A673 (cell line): Measurements from ENCODE around the gene SRPK3. TPM values are rescaled to one million over a fixed set of nuclear protein-coding genes. Genes with fewer than 3 reads are reported as not detected.
"Not testable (repeated sequence)": the region's sequence is repeated elsewhere in the genome, so short reads cannot be mapped to it uniquely, and the experiment has no call there.

Source experiments
- BruUV-seq: library from RNA; stranded (reverse); fragments of 400-500 nt; replicated peaks from 2 replicates; lab custom pipeline; 2021; lab: Mats Ljungman, UMichigan
- CTCF ChIA-PET: fragments of 300-600 bp; sonication (Branson Sonifier 250); formaldehyde crosslinking; loops from one replicate; lab custom pipeline; 2022; ENCODE audit warnings: antibody characterized with exemption; lab: Charles Lee
- POLR2A ChIA-PET: fragments of 300-600 bp; sonication (Branson Sonifier 250); formaldehyde crosslinking; loops from one replicate; lab custom pipeline; 2022; ENCODE audit warnings: antibody characterized with exemption; ENCODE audit not compliant: low non-redundant PET; lab: Charles Lee
- DNase-seq: peaks from one replicate; pipeline ENCODE4 v3.0.0-alpha.2; 2015; ENCODE audit warnings: low spot score
- H3K27ac ChIP-seq: fragments of 200-600 bp; sonication (generic); 2 replicates; pipeline ENCODE4 v1.5.1; 2016; ENCODE audit warnings: mixed run types, low read depth, mild to moderate bottlenecking, mixed read lengths, antibody characterized with exemption, low read length; ENCODE audit not compliant: poor library complexity, severe bottlenecking
- H3K27me3 ChIP-seq: fragments of 200-600 bp; sonication (generic); replicated peaks from 2 replicates; pipeline ENCODE4 v1.6.1; 2017; ENCODE audit warnings: mixed run types, low read depth, mild to moderate bottlenecking, mixed read lengths, antibody characterized with exemption, low read length; ENCODE audit not compliant: insufficient read depth, poor library complexity
- H3K36me3 ChIP-seq: fragments of 200-600 bp; sonication (generic); 2 replicates; pipeline ENCODE4 v1.6.1; 2016; ENCODE audit warnings: mixed run types, mild to moderate bottlenecking, mixed read lengths, antibody characterized with exemption, low read length; ENCODE audit not compliant: insufficient read depth, poor library complexity, severe bottlenecking
- H3K4me1 ChIP-seq: fragments of 200-600 bp; sonication (generic); 2 replicates; pipeline ENCODE4 v1.6.1; 2017; ENCODE audit warnings: mixed run types, mild to moderate bottlenecking, mixed read lengths, antibody characterized with exemption, low read length; ENCODE audit not compliant: insufficient read depth, poor library complexity, severe bottlenecking
- H3K4me3 ChIP-seq: fragments of 200-600 bp; sonication (generic); 2 replicates; pipeline ENCODE4 v1.5.1; 2016; ENCODE audit warnings: low read depth, mixed run types, mild to moderate bottlenecking, mixed read lengths, low read length; ENCODE audit not compliant: poor library complexity, severe bottlenecking
- H3K9me3 ChIP-seq: fragments of 200-600 bp; sonication (generic); 2 replicates; pipeline ENCODE4 v1.6.1; 2016; ENCODE audit warnings: mixed run types, low read depth, mild to moderate bottlenecking, mixed read lengths, antibody characterized with exemption, low read length; ENCODE audit not compliant: poor library complexity, severe bottlenecking
- EZH2 ChIP-seq: fragments of 200-600 bp; sonication (generic); IDR thresholded peaks from 2 replicates; pipeline ENCODE4 v1.6.1; 2017; ENCODE audit warnings: borderline replicate concordance, low read depth, mild to moderate bottlenecking, mixed read lengths, antibody characterized with exemption, low read length; ENCODE audit not compliant: poor library complexity, severe bottlenecking
- intact Hi-C: fragments of 100-400 bp; cut with micrococcal nuclease; formaldehyde crosslinking; loops from one replicate; pipeline ENCODE4 v1.10.0; 2022; ENCODE audit not compliant: unreplicated experiment
- total RNA-seq: library from RNA; stranded (reverse); gene quantifications from 2 replicates; pipeline ENCODE4 v1.2.3, GENCODE V29; 2021
- TF ChIP-seq, protein P1 (sequence below): fragments of 300-800, 200-600 bp; sonication (generic); conservative IDR thresholded peaks from 2 replicates; pipeline ENCODE4 v1.5.1; 2017; ENCODE audit warnings: low read depth, mild to moderate bottlenecking, antibody characterized with exemption, low read length, moderate library complexity, mixed read lengths

Gene SRPK3
- total RNA-seq, 1 experiment from 2014 or later: not detected

GRCh38 chrX:153744210-153745066 is 36.4 kb upstream of the SRPK3 start:
- ChIA-PET CTCF (no interaction called here), POLR2A (no interaction called here)
- no peaks in the 10 kb centered on the region for H3K36me3 ChIP-seq
- no peaks in the 10 kb centered on the region for H3K9me3 ChIP-seq
- no peak overlapping the region for H3K27ac ChIP-seq
- peak; percentile 47 for DNase-seq
- H3K27me3 ChIP-seq: no peaks in the 10 kb centered on the region
- TF ChIP-seq EZH2: no peak
- TF ChIP-seq, protein P1, sequence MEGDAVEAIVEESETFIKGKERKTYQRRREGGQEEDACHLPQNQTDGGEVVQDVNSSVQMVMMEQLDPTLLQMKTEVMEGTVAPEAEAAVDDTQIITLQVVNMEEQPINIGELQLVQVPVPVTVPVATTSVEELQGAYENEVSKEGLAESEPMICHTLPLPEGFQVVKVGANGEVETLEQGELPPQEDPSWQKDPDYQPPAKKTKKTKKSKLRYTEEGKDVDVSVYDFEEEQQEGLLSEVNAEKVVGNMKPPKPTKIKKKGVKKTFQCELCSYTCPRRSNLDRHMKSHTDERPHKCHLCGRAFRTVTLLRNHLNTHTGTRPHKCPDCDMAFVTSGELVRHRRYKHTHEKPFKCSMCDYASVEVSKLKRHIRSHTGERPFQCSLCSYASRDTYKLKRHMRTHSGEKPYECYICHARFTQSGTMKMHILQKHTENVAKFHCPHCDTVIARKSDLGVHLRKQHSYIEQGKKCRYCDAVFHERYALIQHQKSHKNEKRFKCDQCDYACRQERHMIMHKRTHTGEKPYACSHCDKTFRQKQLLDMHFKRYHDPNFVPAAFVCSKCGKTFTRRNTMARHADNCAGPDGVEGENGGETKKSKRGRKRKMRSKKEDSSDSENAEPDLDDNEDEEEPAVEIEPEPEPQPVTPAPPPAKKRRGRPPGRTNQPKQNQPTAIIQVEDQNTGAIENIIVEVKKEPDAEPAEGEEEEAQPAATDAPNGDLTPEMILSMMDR: peak; percentile 44; the same call in 1 of the 2 replicates
- H3K4me1 ChIP-seq: no peaks in the 10 kb centered on the region
- no TSS peak for BruUV-seq
- intact Hi-C loops: no loop called here
- H3K4me3 ChIP-seq: peak overlapping the region; percentile 20

DNA sequence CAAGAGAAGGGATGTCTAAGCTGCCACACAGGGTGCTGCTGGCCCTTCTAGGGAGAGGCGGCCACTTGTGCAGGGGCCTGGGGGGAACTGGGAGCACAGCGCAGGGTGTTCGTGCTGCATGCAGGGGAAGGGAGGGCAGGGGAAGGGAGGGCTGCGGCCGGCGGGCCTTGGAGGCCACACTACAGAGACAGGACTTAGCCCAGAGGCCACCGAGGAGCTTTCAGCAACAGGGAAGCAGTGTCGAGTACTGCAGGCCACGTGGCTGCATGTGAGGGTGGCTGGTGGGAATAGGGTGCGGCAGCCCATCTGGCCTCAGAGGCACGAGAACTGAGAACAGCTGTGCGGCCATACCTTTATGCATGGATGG is 35.8 kb upstream of the SRPK3 start:
- BruUV-seq: not testable (repeated sequence)

GRCh38 chrX:153746359-153746758 is 34.5 kb upstream of the SRPK3 start:
- H3K9me3 ChIP-seq: no peaks in the 10 kb centered on the region
- no peak overlapping the region for H3K4me3 ChIP-seq
- intact Hi-C loops: no loop called here
- no peak for DNase-seq
- no peaks in the 10 kb centered on the region for H3K4me1 ChIP-seq
- TF ChIP-seq, protein P1: no peak
- TF ChIP-seq EZH2: no peak
- H3K27me3 ChIP-seq: no peaks in the 10 kb centered on the region
- BruUV-seq: no TSS peak
- ChIA-PET POLR2A (no interaction called here), CTCF (no interaction called here)
- no peak overlapping the region for H3K27ac ChIP-seq
- no peaks in the 10 kb centered on the region for H3K36me3 ChIP-seq

More for the DNA sequence above, 35.8 kb upstream of the SRPK3 start:
- H3K9me3 ChIP-seq, CTCF ChIA-PET, intact Hi-C loops, POLR2A ChIA-PET, DNase-seq, H3K27me3 ChIP-seq, H3K27ac ChIP-seq, H3K4me1 ChIP-seq, H3K36me3 ChIP-seq, H3K4me3 ChIP-seq: not testable (repeated sequence)

DNA sequence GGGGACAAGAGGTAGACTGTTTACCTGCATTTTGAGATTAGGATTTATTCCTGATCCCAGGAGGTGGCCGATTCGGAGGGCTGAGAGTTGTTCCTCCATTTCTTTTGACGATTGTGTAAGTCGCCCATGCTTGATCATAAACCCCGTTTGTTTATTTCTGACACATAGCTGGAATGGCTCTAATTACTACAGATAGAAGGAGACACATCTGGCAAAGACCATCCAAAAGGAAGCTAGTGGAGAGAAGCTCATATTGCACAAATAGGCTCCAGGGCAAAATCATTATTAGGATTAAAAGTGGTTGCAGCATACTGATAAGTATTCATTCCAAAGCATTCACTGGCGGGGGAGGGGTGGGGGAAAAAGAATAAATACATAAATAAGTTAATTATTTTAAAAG is 33.9 kb upstream of the SRPK3 start:
- H3K27ac ChIP-seq, H3K4me1 ChIP-seq, POLR2A ChIA-PET, H3K36me3 ChIP-seq, intact Hi-C loops, H3K4me3 ChIP-seq, H3K9me3 ChIP-seq, H3K27me3 ChIP-seq, DNase-seq, BruUV-seq: not testable (repeated sequence)
- CTCF ChIA-PET: interaction anchor here (0.7 kb wide), 1 partner anchor 808 kb away, joined by 4 read pairs; no protein-coding TSS in a partner anchor

GRCh38 chrX:153749017-153749416 is 31.8 kb upstream of the SRPK3 start:
- POLR2A ChIA-PET, intact Hi-C loops, CTCF ChIA-PET: not testable (repeated sequence)

More at GRCh38 chrX:153749017-153749416, 31.8 kb upstream of the SRPK3 start:
- H3K4me1 ChIP-seq, H3K27me3 ChIP-seq, H3K9me3 ChIP-seq, H3K4me3 ChIP-seq, H3K36me3 ChIP-seq, H3K27ac ChIP-seq, DNase-seq, BruUV-seq: not testable (repeated sequence)
